T-helper 1 cell (primary cell): ENCODE data around the gene FEZF1.

Experiments
- DNase-seq, 5 donors: peaks; one replicate each; pipeline ENCODE4 v3.0.0-alpha.2; 2012 to 2020
- total RNA-seq, 4 donors: gene quantifications; one replicate each; lab custom pipeline; 2026; lab: John Stamatoyannopoulos, UW

FEZF1 gene
- total RNA-seq, result 0 reads per million in 4 donors

DNA sequence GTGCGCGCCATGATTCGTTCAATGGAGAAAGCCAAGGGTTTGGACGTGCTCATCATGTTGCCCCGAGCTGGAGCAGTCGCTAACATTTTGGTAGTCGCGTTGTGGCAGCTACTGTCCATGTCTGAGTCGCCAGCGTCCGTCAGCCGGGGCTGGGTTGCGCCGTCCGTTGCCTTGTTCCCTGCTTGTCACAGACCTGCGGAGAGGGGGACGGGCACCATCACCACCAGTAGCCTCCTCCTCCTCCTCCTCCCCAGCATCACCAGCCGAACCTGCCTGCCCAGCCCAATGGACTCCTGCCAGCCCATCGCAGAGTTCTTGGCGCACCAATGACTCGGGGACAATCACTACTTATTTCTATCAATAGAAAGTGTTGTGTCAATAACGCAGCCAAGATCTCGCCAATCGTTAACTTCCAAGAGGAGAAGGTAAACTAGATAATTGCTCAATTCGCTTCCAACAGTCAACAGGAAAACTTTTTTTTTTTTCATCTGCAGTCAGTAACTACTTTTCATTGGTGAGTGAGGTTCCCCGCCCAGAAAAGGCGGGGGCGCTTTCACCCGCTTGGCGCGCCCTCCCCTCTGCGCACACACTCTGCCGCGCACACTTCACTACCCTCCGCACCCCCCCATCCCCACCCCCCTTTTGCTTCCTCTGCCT, at the start of gene FEZF1:
TSS of gene FEZF1 (minus strand) at position 432 of the 657 bp plus-strand sequence. CDS start at position 119, 313 bp downstream.
- no peak for DNase-seq

DNA sequence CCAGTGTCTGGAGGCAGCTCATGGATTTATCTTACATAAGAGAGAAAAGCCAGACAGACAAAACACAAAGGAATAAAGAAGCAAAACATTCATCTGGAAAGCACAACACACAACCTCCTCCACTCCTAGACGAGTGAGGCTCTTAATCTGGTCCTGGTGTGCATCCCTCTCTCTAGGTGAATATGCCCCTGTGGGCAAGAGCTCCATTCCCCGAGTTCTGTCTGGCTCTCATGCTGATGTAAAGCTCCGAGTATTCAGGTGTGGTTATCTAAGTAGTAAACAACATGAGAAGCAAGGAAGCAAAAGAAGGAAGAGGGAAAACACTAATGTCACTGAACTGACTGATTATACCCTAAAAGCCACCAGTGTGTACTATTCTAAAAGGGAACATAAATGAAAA, 47.9 kb upstream of the FEZF1 start:
- no peak for DNase-seq

DNA sequence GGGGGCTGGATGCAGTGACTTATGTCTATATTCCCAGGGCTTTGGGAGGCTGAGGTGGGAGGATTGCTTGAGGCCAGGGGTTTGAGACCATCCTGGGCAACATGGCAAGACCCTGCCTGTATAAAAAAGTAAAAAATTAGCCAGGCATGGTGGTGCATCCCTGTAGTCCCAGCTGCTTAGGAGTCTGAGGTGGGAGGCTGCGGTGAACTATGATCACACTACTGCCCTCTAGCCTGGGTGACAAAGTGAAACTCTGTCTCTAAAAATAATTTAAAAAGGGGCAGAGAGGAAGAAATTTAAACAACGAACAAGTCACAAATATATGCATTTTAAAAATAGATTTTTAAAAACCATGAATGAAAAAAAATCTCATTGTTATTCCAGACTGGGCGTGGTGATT, 46.2 kb upstream of the FEZF1 start:
- DNase-seq, result no peak

DNA sequence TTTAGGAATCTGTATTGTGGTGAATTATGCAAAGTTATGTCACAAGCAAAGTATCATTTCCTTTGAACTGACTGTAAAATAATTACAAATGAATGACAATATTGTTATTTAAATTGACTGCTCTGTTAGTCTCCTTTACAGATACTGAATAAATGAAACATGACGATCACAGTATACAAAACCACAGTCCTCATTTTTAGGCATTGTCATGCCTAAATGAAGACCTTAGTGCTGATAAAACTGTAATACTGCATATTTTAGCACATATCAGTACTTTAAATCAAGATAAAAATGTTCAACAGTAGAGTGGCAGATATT, 39.7 kb upstream of the FEZF1 start:
- DNase-seq, result no peak

DNA sequence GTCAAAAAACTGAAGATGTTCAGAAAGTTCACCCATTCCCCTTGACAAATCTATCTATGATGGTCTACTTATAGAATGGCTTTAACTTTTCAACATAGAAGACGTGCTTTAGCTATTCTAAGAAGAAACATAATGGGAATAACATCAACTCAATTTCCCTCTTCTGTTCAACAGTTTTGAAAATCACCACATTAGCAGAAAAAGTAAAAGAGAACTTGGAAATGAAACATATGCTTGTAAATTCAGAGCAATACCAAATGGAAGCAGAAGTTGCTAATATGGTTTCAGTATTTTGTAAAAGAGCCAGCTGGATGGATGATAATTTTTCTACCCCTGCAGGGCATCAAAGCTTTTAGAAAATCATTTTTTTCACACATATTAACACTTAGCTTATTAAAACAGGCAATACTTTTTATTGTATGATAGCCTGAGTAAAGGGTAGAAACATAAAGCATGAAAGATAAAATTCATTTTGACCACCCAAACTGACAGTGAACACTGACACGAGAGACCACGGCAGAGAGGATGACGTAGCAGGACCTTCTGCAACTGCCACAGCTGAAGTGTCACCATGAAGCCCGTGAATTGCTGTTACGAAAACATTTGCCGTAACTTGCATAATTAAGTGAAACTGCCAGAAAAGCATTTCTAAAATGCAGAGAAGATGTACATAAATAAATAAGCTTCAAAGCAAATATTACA, 39.2 kb upstream of the FEZF1 start:
- DNase-seq, result no peak

DNA sequence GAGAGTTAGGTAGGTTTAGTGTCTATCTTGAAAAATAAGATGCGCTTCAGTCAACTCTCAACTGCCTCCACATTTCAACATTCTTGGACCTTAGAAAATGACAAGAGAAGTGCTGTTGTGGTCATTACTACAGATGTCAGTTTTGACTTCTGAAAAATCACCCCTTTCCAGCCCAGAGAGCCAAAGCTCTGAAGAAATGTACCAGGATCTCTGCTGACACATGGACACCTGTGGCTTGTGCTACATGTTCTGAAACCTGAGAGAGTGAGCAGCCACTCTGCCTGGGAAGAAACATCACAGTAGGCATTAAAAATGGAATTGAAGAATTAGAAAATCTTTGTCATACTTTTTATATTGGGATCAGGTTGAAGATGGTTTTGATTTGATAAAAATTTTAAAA, 35.9 kb upstream of the FEZF1 start:
- DNase-seq, result no peak

DNA sequence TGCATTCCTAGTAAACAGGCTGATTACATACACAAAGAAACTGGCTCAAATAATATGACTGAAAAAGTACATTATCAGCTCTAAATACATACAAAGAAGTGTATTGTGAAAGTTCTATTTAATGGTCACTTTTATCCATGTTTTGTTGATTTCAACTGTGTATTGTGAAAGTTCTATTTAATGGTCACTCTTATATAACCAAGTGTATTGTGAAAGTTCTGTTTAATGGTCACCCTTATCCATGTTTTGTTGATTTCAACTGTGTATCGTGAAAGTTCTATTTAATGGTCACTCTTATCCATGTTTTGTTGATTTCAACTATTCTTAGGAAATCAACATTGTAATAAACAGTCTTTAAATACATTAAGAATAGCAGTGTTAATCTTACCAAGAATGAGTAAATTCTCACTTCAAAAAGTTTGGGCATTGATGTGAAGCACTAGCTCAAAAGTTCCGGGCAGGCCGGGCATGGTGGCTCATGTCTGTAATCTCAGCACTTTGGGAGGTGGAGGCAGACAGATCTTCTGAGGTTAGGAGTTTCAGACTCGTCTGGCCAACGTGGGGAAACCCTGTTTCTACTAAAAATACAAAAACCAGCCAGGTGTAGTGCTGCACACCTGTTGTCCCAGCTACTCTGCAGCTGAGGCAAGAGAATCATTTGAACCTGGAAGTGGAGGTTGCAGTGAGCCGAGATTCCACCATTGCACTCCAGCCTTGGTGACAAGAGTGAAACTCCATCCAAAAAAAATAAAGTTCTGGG, 34.8 kb upstream of the FEZF1 start:
- DNase-seq, result no peak

DNA sequence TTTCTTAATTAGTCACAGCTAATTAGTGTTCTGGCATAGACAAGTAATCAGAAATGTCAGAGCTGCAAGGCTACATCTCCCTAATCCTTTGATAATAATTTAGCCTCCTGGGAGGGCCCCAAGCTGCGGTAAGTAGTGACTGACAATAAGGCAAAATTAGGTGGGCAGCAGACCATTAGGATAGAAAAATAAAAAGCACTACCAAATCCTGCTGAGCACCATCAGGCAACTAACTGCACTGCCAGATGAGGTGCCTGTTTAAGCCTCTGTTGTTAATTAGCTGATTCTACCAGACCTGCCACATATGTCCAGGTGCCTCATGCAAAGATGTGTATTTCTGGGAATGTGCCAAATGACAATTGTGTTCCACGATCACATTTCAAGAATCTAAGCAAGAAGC, 32.5 kb upstream of the FEZF1 start:
- no peak for DNase-seq

DNA sequence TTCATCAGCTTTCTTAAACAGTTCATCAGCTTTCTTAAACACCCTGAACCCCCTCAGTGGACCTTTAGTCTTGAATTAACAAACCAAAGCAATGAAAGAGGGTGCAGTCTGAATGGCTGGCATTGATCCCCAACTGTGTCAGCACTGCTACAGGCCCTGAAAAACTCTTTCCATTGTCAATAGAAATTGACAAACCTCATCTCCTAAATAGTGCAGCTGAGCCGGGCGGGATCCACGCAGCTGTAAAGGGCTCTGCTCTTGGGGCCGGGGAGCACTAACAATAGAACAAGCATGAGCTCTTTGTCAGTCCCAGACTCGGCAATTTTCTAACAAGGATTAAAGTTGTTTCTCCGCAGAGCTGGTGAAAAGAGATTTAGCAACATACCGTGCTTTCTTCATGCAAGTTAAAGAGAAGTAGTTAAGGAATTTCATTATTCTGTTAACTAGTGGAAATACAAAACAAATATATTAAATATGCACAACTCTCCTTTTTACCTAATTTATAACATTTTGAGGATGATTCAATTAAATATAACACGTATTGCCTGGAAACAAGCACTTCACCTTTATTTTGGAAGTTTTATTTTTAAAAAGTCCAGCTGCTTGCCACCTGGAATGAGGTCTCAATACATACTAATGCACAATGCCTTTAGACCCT, 24.7 kb upstream of the FEZF1 start:
- DNase-seq, result no peak

DNA sequence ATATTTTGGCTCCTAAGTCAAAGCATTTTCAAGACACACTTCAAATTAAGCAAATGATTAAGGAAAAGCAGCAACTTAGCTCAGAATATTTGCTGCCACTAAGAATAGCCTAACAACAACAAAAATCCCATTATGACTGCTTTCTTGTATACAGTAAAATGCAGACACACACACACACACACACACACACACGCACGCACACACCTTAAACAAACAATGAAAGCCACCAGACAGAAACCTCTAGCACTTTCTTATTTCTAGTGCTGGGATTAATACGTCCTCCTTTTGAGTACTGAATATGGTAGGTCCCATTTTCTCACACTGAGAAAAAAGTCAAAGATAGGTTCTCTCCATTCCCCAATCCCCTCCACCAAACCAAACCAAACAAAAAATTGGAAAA, 23.4 kb upstream of the FEZF1 start:
- DNase-seq, result no peak

DNA sequence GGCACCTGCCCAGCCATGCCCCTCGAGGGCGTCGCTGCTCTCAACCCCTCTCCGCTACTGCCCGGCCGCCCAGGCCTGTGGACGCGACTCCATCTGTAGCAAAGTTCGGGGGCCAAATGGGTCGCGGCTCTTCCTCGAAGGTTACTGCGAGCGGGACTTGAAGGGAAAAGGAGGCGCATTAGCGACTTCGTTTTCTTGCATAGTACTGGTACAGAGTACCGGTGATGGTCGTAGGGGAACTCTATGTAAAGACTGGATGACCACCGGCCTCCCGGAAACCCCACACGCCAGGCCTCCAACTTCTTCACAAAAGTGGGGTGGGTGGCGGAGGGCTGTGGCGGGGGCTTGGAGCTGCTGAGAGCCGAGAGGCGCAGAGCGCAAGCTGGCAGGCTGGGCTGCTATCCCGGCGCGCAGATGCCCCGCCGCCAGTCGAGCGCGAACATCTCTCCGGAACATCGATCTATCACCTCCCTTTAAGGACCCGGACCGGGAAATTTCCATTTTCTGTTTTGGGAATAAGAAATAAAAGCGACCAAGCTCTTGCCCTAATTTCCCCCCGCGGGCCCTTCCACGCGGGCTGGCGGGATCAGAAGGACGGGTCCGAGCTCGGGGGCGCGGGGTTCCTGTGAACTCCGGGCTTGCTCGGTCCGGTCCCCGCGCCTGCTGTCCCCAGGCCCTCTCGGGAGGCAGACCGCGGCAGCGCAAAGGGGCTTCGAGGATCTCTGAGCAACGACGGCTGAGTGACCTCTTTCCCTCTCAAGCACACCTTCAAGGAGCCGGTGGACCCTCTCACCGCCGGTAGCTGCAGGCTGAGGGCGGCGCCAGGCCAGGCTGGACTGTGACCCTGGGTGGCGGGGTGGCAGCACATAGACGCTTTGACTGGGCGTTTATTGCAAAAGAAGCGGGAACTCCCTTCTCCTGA, 12.2 kb upstream of the FEZF1 start:
- DNase-seq, result no peak

DNA sequence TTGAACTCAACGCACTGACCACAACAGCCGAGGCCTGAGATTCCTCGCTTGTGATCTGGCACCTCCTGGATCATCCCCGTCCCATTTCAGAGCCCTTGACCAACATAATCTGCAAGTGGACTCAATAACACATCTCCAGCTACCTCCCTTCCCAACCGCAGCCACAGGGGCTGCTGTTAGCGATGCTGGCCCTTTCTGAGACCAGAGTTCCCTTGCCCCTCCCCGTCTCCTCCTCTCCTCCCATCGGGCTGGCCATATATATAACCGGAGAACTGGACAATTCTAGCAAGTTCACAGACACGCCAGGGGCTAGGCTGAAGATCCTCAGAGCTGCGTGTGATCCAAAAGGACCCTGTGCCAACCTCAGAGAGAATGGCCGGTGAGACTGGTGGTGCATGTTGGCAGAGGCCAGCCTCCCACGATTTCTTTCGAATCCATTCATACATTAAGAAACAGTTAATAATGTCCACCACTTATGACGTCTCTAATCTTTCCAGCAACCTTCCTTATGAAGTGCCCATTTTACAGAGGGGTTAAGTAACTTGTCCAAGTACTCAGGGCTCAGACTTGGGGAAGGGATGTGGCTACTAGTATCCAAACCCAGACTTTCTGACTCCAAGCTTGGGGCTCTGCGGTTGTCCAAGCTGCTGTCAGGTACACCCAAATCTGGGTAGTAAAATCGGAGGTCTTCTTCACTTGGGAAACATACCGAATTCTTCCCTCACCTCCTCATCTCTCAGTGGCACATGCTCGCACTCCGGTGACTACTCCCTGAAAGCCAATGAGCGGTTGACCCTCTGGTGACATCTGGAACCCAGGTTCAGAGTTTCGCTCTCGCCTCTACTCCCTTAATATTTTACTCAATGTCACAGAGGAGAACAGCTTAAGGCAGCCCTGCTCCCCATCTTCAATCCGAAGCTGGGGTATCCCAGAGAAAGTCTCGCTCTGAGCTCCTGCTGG, 11.2 kb upstream of the FEZF1 start:
- no peak for DNase-seq

DNA sequence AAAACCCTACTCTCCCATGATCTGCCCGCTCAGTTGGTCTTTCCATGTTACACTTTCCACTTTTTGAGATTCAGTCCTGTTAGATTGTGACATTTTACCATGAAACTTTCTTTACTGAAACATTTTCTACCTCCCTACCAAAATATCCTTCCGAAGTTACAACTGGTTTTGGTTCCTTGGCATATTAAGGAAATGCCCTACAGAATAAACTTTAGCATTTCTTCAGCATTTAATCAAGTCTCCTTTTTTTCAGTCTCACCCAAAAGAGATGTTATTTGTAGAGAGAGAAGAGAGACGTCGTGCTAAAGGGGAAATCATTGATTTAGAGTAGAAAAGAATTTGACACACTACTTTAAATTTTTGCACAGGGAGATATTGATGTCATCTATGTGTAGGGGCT, 9.7 kb upstream of the FEZF1 start:
- no peak for DNase-seq

DNA sequence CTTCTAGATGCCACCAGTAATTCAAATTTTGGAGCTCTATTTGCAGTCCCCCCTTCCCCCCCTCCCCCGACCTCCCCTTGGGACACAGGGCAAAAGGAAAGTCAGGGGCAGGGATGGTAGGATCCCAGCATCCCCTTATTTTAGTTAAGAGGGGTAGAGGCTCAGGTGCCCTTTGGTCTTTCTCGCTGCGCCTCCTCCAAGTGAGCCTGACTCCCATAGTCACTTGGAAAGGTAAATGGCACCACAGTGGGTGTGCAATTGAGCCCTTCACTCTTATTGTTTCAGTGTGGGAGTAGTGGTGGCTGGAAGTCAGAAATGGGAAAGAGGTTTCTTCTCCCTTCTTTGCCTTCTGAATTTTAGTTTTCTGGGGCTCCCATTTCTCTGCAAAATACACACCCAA, 8.2 kb upstream of the FEZF1 start:
- no peak for DNase-seq

DNA sequence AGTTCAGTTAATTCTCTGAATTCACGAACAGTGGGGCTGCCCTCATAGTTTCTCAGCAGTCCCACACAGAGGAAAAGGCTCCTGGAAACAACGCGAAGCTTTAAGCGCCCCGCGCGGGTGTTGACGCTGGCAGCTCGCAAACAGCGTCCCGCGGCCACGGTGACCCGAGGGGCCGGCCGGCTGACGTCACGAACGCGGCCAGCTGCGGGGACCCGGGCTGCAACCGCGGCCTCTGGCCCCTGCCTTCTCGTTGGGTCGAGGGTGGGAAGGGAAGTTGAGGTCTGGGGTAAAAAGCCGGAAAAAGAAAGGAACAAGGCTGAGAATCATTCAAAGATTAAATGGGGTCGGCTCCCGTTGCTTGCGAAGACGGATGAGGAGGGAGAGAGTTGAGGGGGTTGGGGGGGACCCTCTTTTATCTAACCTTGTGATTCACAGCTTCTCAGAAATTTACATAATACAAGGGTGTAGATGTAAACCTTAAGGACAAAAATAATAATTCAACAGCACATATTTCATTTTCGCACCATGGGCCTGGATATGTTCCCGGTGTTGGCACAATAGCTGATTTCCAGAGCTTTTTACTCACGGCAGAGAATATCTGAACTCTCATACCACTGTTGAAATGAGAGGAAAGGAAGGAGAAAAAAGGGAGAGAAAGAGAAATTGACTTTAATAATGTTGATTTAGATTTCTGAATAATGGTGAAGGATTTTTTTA, 7.3 kb upstream of the FEZF1 start:
- DNase-seq, result no peak

DNA sequence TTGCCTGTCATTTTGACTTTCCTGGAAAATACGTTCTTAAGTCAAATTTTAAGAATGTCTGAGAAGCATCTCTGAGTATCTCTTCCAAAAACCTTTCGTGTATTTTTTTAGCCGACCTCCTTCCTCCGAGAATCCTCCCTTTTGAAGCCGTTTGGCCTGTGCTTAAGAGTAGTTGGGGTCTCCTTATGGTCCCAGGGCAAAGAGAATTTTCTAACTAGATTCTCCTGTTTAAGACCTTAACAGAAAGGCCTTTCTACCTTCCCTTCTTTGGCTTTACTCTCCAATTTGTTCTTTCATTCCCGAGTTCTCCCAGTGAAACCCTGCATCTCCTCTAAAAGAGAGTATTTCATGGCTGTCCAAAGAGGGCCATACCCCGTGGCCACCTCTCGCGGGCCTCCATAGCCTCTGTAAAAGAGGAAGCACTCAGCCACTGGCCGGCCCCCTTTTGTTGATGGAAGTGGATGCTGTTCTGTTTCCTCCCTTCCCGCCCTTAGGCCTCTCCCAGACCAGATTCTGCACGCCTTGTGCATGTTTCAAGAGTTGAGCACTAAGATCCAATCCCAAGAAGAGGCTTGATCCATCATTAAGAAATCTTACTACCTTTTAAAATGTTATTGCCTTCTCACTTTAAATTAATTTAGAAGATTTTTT, 6.6 kb upstream of the FEZF1 start:
- no peak for DNase-seq

DNA sequence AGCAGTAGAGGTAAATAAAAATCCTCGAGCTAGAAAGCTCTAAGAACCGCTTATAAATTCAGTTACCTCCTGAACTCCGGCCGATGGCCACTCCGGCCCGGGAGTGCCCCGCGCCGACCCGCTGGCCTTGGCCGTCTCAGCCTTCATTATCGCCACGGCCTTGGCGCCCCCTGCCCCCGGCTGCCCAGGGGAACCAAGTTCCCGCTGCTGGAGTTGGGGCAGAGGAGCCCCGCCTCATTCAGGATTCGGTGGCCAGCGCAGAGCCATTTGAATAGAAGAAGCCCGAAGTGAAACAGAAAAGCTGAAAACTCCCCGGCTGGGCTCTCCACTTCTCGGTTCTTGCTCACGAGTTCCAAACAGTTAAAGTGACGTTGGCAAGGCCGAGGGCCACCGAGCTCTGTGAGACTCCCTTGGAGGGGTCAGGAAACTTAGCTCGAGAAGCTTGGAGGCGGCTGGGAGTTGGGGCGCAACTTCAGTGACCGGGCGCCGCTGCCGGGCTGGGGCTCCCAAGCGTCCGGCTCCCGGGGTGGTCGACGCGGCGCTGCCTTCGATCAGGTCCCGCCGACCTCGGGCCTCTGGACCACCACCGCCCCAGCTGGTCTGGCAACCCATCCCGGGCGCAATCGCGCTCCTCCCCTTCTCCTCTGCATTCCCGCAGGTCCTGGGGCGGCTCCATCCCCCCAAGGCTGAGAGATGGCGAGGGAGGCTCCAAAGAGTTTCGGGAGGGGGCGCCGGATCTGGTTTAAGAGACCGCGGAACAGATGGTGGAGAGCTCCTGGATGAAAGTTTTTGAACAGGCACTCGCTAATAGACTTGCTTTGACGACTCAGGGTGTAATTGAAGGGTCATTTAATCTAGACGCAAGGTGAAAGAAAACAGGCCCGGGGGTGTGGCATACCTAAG, 5.8 kb upstream of the FEZF1 start:
- DNase-seq, result no peak

DNA sequence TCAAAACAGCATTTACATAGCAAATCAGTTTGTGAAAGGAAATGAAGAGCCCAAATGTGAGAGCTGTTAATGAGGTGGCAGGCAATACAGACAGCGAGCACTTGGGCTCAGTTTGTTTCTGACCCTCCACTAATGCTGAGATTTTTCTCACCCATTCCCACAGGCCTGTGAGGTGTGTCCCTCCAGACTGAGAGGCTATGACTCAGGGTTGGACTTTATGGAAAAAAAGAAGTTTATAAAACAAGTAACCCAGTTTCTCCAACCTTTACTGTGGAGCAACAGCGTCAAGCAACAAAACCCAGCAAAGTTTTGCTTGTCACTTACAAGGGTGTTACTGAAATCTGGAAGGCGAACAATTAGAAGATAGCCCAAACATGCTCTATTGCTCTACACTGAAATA, 4.9 kb upstream of the FEZF1 start:
- no peak for DNase-seq

DNA sequence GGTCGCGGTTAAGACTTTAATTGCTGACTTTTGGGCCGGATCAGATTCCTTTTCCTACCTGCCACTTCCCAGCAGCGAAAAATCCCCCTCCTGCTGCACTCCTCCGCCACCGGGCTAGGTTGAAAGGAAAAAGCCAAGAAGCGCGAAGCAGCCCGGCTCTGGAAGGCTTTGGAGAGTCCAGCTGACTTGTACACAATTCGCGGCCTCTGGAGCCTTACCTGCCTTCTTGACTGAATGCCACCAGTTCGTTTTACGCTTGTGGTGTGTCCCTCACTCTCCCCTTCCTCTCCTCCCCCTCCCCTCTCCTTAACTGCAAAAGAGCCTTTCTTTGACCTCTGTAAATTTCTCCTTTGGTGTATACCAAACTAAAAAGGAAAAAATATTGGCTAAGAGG, 2.7 kb upstream of the FEZF1 start:
- no peak for DNase-seq
